ENCODE measurements around the gene CHST3. TPM values are rescaled to one million over a fixed set of nuclear protein-coding genes. Genes with fewer than 3 reads are reported as not detected.

Gene CHST3
- total RNA-seq, 1 donor, result 43.1 TPM

DNA sequence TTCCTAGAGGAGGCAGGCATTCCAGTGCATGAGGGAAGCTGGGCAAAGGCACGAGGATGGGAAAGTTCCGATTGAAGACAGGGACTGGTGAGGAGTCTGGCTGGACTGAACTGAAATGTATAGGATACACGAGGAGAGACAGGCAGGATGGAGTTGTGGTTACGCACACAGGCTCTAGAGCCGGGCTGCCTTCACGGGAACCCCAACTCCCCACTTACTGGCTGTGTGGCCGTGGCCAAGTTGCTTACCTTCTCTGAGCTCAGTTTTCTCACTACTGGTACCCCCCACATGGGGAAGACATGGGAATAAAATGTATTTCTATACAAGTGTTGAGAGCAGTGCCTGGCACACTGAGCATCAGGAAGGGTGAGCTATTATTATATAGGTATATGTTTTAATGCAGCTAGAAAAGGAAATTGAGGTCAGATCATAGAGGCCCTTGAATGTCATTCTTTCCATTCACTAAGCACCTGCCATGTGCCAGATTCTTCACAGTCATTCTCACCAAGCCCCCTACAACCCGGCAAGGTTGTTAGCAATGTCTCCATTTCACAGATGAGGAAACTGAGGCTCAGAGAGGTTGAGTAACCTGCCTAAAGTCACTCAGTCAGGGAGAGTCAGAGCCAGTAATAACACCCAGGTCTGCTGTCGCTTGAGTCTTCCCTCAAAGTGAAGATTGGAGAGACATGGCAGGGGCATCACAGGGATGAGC, 9.7 kb downstream of the CHST3 start:
- no peak for DNase-seq (ENCODE audit: insufficient read length, low spot score, missing footprints)
- Histone ChIP-seq H3K9me3 (ENCODE audit: low read depth, low read length) (no peaks in the 10 kb centered on the region), H3K27ac (ENCODE audit: low read depth, low read length) (peak overlapping the region; percentile 75), H3K4me1 (ENCODE audit: insufficient read depth, low read length) (peaks cover 81% of the 10 kb centered on the region), H4K20me1 (ENCODE audit: insufficient read depth, low read length) (peaks cover 44% of the 10 kb centered on the region), H3K4me2 (ENCODE audit: insufficient read depth, low read length) (peak overlapping the region; percentile 30), H3K27me3 (ENCODE audit: insufficient read depth, low read length) (no peaks in the 10 kb centered on the region), H3K36me3 (ENCODE audit: insufficient read depth, low read length) (peaks cover 12% of the 10 kb centered on the region), H3K79me2 (ENCODE audit: insufficient read depth, low read length) (peaks cover 83% of the 10 kb centered on the region), H3K4me3 (ENCODE audit: insufficient read depth, low read length) (no peak overlapping the region), H2AFZ (ENCODE audit: low read length) (no peak overlapping the region)
- TF ChIP-seq, protein P1, sequence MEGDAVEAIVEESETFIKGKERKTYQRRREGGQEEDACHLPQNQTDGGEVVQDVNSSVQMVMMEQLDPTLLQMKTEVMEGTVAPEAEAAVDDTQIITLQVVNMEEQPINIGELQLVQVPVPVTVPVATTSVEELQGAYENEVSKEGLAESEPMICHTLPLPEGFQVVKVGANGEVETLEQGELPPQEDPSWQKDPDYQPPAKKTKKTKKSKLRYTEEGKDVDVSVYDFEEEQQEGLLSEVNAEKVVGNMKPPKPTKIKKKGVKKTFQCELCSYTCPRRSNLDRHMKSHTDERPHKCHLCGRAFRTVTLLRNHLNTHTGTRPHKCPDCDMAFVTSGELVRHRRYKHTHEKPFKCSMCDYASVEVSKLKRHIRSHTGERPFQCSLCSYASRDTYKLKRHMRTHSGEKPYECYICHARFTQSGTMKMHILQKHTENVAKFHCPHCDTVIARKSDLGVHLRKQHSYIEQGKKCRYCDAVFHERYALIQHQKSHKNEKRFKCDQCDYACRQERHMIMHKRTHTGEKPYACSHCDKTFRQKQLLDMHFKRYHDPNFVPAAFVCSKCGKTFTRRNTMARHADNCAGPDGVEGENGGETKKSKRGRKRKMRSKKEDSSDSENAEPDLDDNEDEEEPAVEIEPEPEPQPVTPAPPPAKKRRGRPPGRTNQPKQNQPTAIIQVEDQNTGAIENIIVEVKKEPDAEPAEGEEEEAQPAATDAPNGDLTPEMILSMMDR (IDR thresholded peaks at IDR 0.05; ENCODE audit: extremely low read depth, low read depth, low read length), result no peak

DNA sequence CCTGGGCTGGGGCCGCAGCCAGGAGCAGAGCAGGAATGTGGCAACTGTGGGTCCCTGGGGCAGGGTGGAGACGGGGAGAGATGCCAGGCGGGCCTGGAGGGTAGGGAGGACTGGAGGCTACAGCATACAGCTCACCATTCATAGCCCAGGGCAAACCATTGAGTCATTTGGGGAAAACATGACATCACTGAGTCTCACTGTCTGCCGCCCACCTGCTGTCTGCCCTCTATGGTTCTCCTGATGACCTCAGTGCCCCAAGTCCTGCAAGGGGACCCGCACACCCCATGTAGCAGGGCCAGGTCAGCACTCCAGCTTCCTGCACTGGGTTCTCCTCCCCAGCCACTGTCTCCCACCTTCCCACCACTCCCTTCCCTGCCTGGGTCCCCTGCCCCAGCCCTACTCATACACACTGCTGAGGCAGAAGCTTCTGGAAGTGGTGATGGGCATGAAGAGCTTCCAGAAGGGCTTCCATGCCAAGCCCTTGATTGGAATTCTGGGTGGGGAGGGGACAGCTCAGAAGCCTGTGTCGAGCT, 10.4 kb downstream of the CHST3 start:
- H3K4me2 ChIP-seq (ENCODE audit: insufficient read depth, low read length), result peak overlapping the region; percentile 30
- peaks cover 86% of the 10 kb centered on the region for H3K4me1 ChIP-seq (ENCODE audit: insufficient read depth, low read length)
- TF ChIP-seq, protein P1 (IDR thresholded peaks at IDR 0.05; ENCODE audit: extremely low read depth, low read depth, low read length), result no peak
- H4K20me1 ChIP-seq (ENCODE audit: insufficient read depth, low read length), result peaks cover 39% of the 10 kb centered on the region
- H3K27me3 ChIP-seq (ENCODE audit: insufficient read depth, low read length), result no peaks in the 10 kb centered on the region
- H3K4me3 ChIP-seq (ENCODE audit: insufficient read depth, low read length), result peak overlapping the region; percentile 28
- H3K9me3 ChIP-seq (ENCODE audit: low read depth, low read length), result no peaks in the 10 kb centered on the region
- H3K36me3 ChIP-seq (ENCODE audit: insufficient read depth, low read length), result peaks cover 12% of the 10 kb centered on the region
- peak overlapping the region; percentile 75 for H3K27ac ChIP-seq (ENCODE audit: low read depth, low read length)
- DNase-seq (ENCODE audit: insufficient read length, low spot score, missing footprints), result peak; percentile 97
- no peak overlapping the region for H2AFZ ChIP-seq (ENCODE audit: low read length)
- H3K79me2 ChIP-seq (ENCODE audit: insufficient read depth, low read length), result peaks cover 83% of the 10 kb centered on the region

DNA sequence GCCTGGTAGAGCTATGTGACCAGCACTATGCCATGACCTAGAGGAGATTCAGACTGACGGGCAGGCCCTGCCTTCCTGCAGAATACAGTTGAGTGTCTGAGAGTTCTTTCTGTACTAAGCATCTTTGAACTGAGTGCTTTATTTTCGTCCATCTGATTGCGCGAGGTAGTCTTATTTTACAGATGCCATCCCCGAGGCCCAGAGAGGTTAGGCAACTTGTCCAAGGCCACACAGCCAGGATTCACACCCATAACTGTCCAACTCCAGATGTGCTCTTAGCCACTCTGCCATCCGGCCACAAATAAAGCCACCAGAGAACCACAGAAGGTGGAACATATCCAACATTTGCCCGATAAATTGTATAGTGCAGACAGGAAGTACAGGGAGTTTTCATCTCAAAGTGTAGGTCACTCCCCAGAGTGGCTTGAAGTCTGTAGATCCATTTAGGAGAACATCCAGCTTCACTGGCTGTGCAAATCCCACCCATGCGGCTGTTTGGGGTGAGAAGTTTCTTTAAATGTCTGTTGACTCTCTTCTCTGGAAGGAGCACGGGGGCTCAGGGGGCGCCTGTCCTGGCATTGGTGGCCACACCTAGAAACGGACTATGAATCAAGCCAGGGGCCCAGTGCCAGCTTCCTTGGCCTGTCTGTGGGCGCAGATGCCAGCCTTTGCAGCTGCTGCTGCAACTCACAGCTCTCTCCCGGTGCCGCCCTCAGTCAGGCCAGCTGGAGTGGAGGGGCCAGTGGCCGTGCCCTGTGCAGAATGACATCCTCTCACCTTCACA, 11.1 kb downstream of the CHST3 start:
- DNase-seq (ENCODE audit: insufficient read length, low spot score, missing footprints), result peak; percentile 72
- Histone ChIP-seq H3K79me2 (ENCODE audit: insufficient read depth, low read length) (peaks cover 80% of the 10 kb centered on the region), H3K4me3 (ENCODE audit: insufficient read depth, low read length) (peak overlapping the region; percentile 22)

More for the DNA sequence above, 11.1 kb downstream of the CHST3 start:
- Histone ChIP-seq H3K27me3 (ENCODE audit: insufficient read depth, low read length) (no peaks in the 10 kb centered on the region), H4K20me1 (ENCODE audit: insufficient read depth, low read length) (peaks cover 43% of the 10 kb centered on the region), H3K9me3 (ENCODE audit: low read depth, low read length) (no peaks in the 10 kb centered on the region), H3K27ac (ENCODE audit: low read depth, low read length) (peak overlapping the region; percentile 75), H2AFZ (ENCODE audit: low read length) (peak overlapping the region; percentile 36), H3K4me1 (ENCODE audit: insufficient read depth, low read length) (peaks cover 88% of the 10 kb centered on the region), H3K36me3 (ENCODE audit: insufficient read depth, low read length) (peaks cover 12% of the 10 kb centered on the region), H3K4me2 (ENCODE audit: insufficient read depth, low read length) (peak overlapping the region; percentile 63)
- TF ChIP-seq, protein P1 (IDR thresholded peaks at IDR 0.05; ENCODE audit: extremely low read depth, low read depth, low read length), result no peak

Data from osteoblast (primary cell).